Colonic mucosa (tissue), 4 donors: ENCODE results near the gene GNB1. TPM values are rescaled to one million over a fixed set of nuclear protein-coding genes. Genes with fewer than 3 reads are reported as not detected.
A peak's percentile ranks its signal among the peaks of the same experiment; 100 is the strongest.

ENCODE experiments used
- DNase-seq: peaks from one replicate; pipeline ENCODE4 v3.0.0-alpha.2; 2020
- H3K27ac ChIP-seq: fragments of 200-600 bp; one replicate; pipeline ENCODE4 v1.8.0; 2021
- H3K27me3 ChIP-seq: fragments of 200-600 bp; one replicate; pipeline ENCODE4 v1.8.0; 2021
- H3K36me3 ChIP-seq: fragments of 200-600 bp; one replicate; pipeline ENCODE4 v1.8.0; 2021
- H3K4me1 ChIP-seq: fragments of 200-600 bp; one replicate; pipeline ENCODE4 v1.8.0; 2021; ENCODE audit warnings: mild to moderate bottlenecking
- H3K4me3 ChIP-seq: fragments of 200-600 bp; one replicate; pipeline ENCODE4 v1.8.0; 2021
- H3K9ac ChIP-seq, 2 donors: one replicate each; pipeline ENCODE4 v1.7.0; 2013; ENCODE audit warnings: control low read depth in 2 of 2, low read depth in 2 of 2, low read length in 2 of 2
- H3K9me3 ChIP-seq: fragments of 200-600 bp; one replicate; pipeline ENCODE4 v1.8.0; 2021
- intact Hi-C: fragments of 100-400 bp; cut with DNase I; formaldehyde crosslinking; loops from one replicate; pipeline ENCODE4 v1.14.1; 2022
- total RNA-seq, 2 donors: library from RNA; stranded (reverse); fragmentation: NEBNext Ultra II Directional in 1 of 2; extraction: Animal tissue kit (Norgen Biotek cat#: 25700) in 1 of 2; gene quantifications; one replicate each; pipeline ENCODE4 v1.2.1, GENCODE V29; 2021
- TF ChIP-seq, protein P1 (sequence below): fragments of 200-600 bp; IDR thresholded peaks from one replicate; pipeline ENCODE4 v1.8.0; 2022; ENCODE audit warnings: antibody characterized with exemption, mild to moderate bottlenecking
- donor health status: healthy.
- donor health status: DM: no; HTN: no; CAD: no.
- donor health status: DM: no; HTN: no; CAD: no.

The GNB1 gene
- total RNA-seq, 2 donors from 2014 or later: 281 to 367 TPM

DNA sequence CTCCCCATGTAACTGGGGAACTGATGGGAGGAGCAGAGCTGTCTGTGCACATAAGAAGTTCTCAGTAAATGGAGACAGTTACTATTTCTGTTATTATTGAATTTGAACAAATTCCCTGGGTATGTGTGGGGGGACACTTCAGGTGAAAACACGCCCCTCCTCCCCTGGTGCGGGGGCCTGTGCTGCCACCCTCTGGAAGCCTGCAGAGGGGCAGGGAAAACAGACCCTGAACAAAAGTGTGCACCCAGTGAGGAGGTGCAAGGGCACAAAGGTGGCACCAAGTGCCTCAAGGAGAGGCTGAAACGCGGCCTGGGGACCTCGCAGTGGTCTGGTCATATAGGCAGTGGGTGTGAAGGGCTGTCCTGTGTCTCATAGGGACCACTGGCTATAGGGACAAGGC is 94.4 kb downstream of the GNB1 start:
- Histone ChIP-seq H3K4me1 (no peaks in the 10 kb centered on the region), H3K36me3 (peaks cover 29% of the 10 kb centered on the region), H3K9me3 (no peaks in the 10 kb centered on the region), H3K4me3 (no peak overlapping the region), H3K9ac (no peak overlapping the region), H3K27ac (no peak overlapping the region), H3K27me3 (no peaks in the 10 kb centered on the region)
- TF ChIP-seq, protein P1, sequence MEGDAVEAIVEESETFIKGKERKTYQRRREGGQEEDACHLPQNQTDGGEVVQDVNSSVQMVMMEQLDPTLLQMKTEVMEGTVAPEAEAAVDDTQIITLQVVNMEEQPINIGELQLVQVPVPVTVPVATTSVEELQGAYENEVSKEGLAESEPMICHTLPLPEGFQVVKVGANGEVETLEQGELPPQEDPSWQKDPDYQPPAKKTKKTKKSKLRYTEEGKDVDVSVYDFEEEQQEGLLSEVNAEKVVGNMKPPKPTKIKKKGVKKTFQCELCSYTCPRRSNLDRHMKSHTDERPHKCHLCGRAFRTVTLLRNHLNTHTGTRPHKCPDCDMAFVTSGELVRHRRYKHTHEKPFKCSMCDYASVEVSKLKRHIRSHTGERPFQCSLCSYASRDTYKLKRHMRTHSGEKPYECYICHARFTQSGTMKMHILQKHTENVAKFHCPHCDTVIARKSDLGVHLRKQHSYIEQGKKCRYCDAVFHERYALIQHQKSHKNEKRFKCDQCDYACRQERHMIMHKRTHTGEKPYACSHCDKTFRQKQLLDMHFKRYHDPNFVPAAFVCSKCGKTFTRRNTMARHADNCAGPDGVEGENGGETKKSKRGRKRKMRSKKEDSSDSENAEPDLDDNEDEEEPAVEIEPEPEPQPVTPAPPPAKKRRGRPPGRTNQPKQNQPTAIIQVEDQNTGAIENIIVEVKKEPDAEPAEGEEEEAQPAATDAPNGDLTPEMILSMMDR: no peak
- no peak for DNase-seq
- intact Hi-C loops: no loop called here

DNA sequence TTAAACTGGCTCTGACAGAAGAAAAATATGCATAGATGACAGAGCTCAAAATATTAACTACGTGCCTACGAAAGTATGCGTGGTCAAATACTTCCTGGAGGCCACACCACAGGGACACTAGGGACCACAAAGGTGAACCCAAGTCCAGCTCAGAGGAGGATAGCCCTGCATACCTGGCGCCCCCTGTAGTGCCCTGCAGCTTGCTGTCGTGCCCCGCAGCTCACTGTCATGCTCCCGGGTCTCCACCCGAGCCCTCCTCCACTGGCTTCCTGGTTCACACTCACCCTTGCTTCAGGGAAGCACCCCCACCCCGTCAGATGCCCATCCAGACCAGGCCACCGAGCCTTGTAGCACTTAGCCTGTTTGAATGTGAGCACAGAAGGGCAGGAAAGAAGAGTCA is 95.9 kb downstream of the GNB1 start:
- no peaks in the 10 kb centered on the region for H3K27me3 ChIP-seq
- H3K9ac ChIP-seq: no peak overlapping the region
- TF ChIP-seq, protein P1: no peak
- intact Hi-C loops: no loop called here
- H3K4me1 ChIP-seq: no peaks in the 10 kb centered on the region
- no peak overlapping the region for H3K27ac ChIP-seq
- H3K36me3 ChIP-seq: peaks cover 36% of the 10 kb centered on the region
- H3K9me3 ChIP-seq: no peaks in the 10 kb centered on the region
- H3K4me3 ChIP-seq: no peak overlapping the region
- DNase-seq: no peak

DNA sequence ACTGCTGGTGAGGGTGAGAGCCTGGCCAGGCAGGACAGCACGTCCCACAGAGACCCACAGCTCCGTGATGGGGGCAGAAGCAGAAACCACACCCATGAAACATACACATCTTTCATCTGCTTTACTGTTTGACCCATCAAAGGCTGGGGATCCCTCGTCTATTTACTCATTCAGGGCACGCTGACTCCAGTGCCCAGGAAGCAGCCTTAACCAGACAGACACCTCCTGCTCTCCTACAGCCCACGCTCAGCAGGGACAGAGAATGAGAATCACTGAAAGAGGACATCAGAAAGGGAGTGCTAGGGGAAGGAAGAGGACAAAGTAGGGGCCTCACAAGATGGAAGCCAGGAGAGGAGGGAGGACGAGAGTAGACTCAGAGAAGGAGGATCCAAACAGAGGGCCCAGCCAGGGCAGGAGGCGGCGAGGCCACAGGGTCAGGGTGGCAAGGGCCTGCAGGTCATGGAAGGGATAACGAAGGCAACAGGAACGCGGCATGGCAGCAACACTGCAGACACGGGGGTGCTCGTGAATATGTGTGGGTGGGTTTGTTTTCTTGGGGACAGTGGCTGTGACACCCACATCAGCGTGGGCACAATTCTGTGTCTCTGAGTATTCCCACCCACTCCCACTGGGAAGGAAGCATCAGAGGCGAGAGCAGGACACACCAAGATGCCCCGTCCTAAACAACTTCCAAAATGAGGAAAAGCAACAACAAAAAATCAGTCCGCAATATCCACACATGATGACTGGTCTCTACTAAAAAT is 97.2 kb downstream of the GNB1 start:
- intact Hi-C loops: no loop called here
- H3K9me3 ChIP-seq: no peaks in the 10 kb centered on the region
- TF ChIP-seq, protein P1: no peak
- H3K36me3 ChIP-seq: peaks cover 46% of the 10 kb centered on the region
- no peak overlapping the region for H3K4me3 ChIP-seq
- no peaks in the 10 kb centered on the region for H3K27me3 ChIP-seq
- no peak overlapping the region for H3K9ac ChIP-seq
- no peak for DNase-seq
- no peak overlapping the region for H3K27ac ChIP-seq
- H3K4me1 ChIP-seq: no peaks in the 10 kb centered on the region

DNA sequence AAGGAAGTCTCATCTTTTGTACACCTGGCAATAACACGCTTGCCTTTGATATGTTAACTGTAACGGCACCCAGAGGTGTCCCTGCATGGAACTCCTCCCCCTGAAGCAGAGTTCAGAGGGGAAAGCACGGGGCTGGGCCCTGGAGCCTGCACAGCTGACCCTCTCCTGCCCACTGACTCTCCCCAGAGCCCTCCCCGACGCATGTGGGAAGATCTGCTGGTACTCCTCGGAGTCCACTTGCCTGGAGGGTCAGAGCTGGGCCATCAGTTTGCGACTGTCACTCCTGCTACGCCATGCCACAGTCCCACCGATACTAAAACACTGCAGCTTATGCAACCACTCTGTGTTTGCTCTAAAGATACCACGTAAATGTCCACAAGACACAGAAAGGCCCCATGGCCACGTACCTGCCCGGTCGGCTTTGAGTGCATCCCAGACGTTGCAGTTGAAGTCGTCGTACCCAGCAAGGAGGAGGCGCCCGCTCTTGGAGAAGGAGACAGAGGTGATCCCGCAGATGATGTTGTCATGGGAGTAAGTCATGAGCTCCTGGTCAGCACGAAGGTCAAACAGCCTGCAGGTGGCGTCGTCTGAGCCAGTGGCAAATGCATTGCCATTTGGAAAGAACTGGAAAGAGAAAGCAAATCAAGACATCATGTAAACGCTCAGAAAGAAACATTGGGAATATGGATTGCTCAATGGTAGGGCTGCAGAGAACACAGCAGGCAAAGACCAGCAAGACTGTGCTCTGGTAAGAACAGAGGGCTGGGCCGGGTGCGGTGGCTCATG is 102.0 kb downstream of the GNB1 start:
- Histone ChIP-seq H3K36me3 (peaks cover 43% of the 10 kb centered on the region), H3K27ac (no peak overlapping the region), H3K9ac (no peak overlapping the region), H3K4me3 (no peak overlapping the region), H3K27me3 (no peaks in the 10 kb centered on the region), H3K4me1 (no peaks in the 10 kb centered on the region), H3K9me3 (no peaks in the 10 kb centered on the region)
- intact Hi-C loops: loop anchor here (5.0 kb wide), 1 partner anchor 118 kb away; no protein-coding TSS in a partner anchor
- DNase-seq: peak; percentile 35
- TF ChIP-seq, protein P1: no peak

DNA sequence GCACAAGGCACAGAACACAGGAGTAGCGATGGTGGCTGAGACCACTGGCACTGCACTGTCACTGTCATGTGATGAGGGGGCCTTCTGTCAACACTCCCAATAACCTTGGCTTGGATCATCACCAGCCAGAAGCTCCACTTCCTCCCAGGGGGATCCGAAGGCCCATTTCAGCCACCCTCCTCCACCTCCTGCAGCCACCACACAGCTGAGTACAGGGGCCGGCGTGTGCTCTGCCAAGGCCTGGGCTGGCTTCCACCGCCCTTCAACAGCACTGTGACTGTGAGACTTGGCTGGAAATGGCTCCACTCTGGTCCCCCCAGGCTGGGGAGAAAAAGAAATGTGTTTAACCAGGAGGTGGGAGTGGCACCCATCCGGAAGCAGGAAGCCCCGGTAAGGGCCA is 102.8 kb downstream of the GNB1 start:
- TF ChIP-seq, protein P1: no peak
- Histone ChIP-seq H3K4me3 (no peak overlapping the region), H3K4me1 (peaks cover 4% of the 10 kb centered on the region), H3K27me3 (no peaks in the 10 kb centered on the region), H3K9me3 (no peaks in the 10 kb centered on the region), H3K9ac (no peak overlapping the region), H3K27ac (no peak overlapping the region), H3K36me3 (peaks cover 39% of the 10 kb centered on the region)
- intact Hi-C loops: loop anchor here (5.0 kb wide), 1 partner anchor 119 kb away; no protein-coding TSS in a partner anchor
- no peak for DNase-seq
